CD14-positive monocyte (primary cell): ENCODE data around the gene CDC6. TPM values are rescaled to one million over a fixed set of nuclear protein-coding genes. Genes with fewer than 3 reads are reported as not detected.

Experiments used
- DNase-seq, 3 donors: peaks; one replicate each; pipeline ENCODE4 v3.0.0-alpha.2; 2011 to 2022
- H2AFZ ChIP-seq: 2 replicates; pipeline ENCODE4 v1.6.0; 2012; ENCODE audit warnings: mild to moderate bottlenecking, low read depth, low read length, inconsistent platforms; ENCODE audit not compliant: insufficient read depth, poor library complexity, severe bottlenecking
- H3K27ac ChIP-seq, 2 donors: 1 replicate in 1 of 2; 2 replicates in 1 of 2; pipeline ENCODE4 v1.5.1; 2012 to 2013; ENCODE audit warnings: low read length in 2 of 2, control low read depth in 1 of 2, inconsistent platforms in 1 of 2, low read depth in 1 of 2, mild to moderate bottlenecking in 1 of 2
- H3K27me3 ChIP-seq, 2 donors: one replicate each; pipeline versions ENCODE4 v1.6.0 to v1.6.1; 2011 to 2013; ENCODE audit warnings: low read length in 2 of 2; ENCODE audit not compliant: control insufficient read depth in 2 of 2, insufficient read depth in 2 of 2
- H3K36me3 ChIP-seq, 2 donors: replicated peaks in 1 of 2; 1 replicate in 1 of 2; 2 replicates in 1 of 2; pipeline versions ENCODE4 v1.5.1 to v1.6.1; 2012 to 2013; ENCODE audit warnings: low read length in 2 of 2, control low read depth in 1 of 2, inconsistent platforms in 1 of 2, mild to moderate bottlenecking in 1 of 2; ENCODE audit not compliant: insufficient read depth in 2 of 2, control insufficient read depth in 1 of 2
- H3K4me1 ChIP-seq, 2 donors: 1 replicate in 1 of 2; 2 replicates in 1 of 2; pipeline versions ENCODE4 v1.5.1 to v1.6.1; 2012 to 2013; ENCODE audit warnings: low read length in 2 of 2, control low read depth in 1 of 2, inconsistent platforms in 1 of 2, mild to moderate bottlenecking in 1 of 2, moderate library complexity in 1 of 2; ENCODE audit not compliant: insufficient read depth in 2 of 2, control insufficient read depth in 1 of 2
- H3K4me2 ChIP-seq: replicated peaks from 2 replicates; pipeline ENCODE3; 2012; ENCODE audit warnings: low read length, moderate library complexity, mild to moderate bottlenecking; ENCODE audit not compliant: poor library complexity, severe bottlenecking; ENCODE audit errors: extremely low read depth
- H3K4me3 ChIP-seq, 3 experiments: fragments of 200-600 bp in 1 of 3; sonication (generic) in 1 of 3; replicated peaks in 1 of 3; 1 replicate in 2 of 3; 2 replicates in 1 of 3; pipeline ENCODE4 v1.5.1; 2011 to 2013; ENCODE audit warnings: low read length in 3 of 3, mild to moderate bottlenecking in 3 of 3, control low read depth in 2 of 3, low read depth in 2 of 3, inconsistent platforms in 1 of 3, moderate library complexity in 1 of 3
- H3K79me2 ChIP-seq: 2 replicates; pipeline ENCODE4 v1.6.0; 2012; ENCODE audit warnings: mild to moderate bottlenecking, control low read depth, inconsistent platforms, low read length, moderate library complexity; ENCODE audit not compliant: insufficient read depth
- H3K9ac ChIP-seq: 2 replicates; pipeline ENCODE4 v1.6.0; 2017; ENCODE audit warnings: low read length, mild to moderate bottlenecking; ENCODE audit not compliant: insufficient read depth, poor library complexity, severe bottlenecking
- H3K9me3 ChIP-seq, 2 donors: replicated peaks in 1 of 2; 1 replicate in 1 of 2; 2 replicates in 1 of 2; pipeline versions ENCODE4 v1.5.1 to v1.6.1; 2012 to 2013; ENCODE audit warnings: low read length in 2 of 2, control low read depth in 1 of 2; ENCODE audit not compliant: control insufficient read depth in 1 of 2, insufficient read depth in 1 of 2
- H4K20me1 ChIP-seq: 2 replicates; pipeline ENCODE4 v1.6.0; 2012; ENCODE audit warnings: mild to moderate bottlenecking, low read length, control low read depth, moderate library complexity; ENCODE audit not compliant: insufficient read depth
- H3K27ac Mint-ChIP-seq, 7 donors: one replicate each; pipeline ENCODE4 v1.8.0; 2020; ENCODE audit warnings: mild to moderate bottlenecking in 7 of 7, mixed read lengths in 7 of 7, moderate library complexity in 6 of 7, inconsistent platforms in 2 of 7
- H3K27me3 Mint-ChIP-seq, 3 donors: one replicate each; pipeline ENCODE4 v1.8.0; 2021 to 2022; ENCODE audit warnings: low read depth in 3 of 3, mild to moderate bottlenecking in 3 of 3, mixed read lengths in 3 of 3, moderate library complexity in 3 of 3, inconsistent platforms in 1 of 3
- H3K36me3 Mint-ChIP-seq, 2 donors: one replicate each; pipeline ENCODE4 v1.8.0; 2020; ENCODE audit warnings: mixed read lengths in 2 of 2, inconsistent platforms in 1 of 2, mild to moderate bottlenecking in 1 of 2
- H3K4me1 Mint-ChIP-seq: one replicate; pipeline ENCODE4 v1.8.0; 2020; ENCODE audit warnings: mild to moderate bottlenecking, mixed read lengths
- H3K4me3 Mint-ChIP-seq, 2 donors: one replicate each; pipeline ENCODE4 v1.8.0; 2020; ENCODE audit warnings: mild to moderate bottlenecking in 2 of 2, mixed read lengths in 2 of 2, moderate library complexity in 1 of 2
- H3K9me3 Mint-ChIP-seq, 7 donors: one replicate each; pipeline ENCODE4 v1.8.0; 2020 to 2022; ENCODE audit warnings: mixed read lengths in 7 of 7, mild to moderate bottlenecking in 6 of 7, moderate library complexity in 6 of 7, inconsistent platforms in 2 of 7
- whole genome bisulfite sequencing: methylation state at CpG from one replicate; pipeline ENCODE4 v1.1.5; 2013; ENCODE audit warnings: missing lambda C conversion rate; ENCODE audit not compliant: insufficient coverage; 5-methylcytosine and 5-hydroxymethylcytosine counted together
- intact Hi-C, 2 donors: fragments of 100-400 bp; cut with micrococcal nuclease; formaldehyde crosslinking; loops; one replicate each; pipeline versions ENCODE4 v1.15.0 to v1.15.1; 2023
- polyA plus RNA-seq, 3 donors: library from polyadenylated mRNA; depleted of rRNA in 1 of 3; unstranded in 2 of 3; stranded (reverse) in 1 of 3; fragments of 300-500 nt in 2 of 3; fragments of >200 nt in 1 of 3; fragmentation: Illumina TruSeq in 2 of 3; gene quantifications; 1 replicate in 2 of 3; 2 replicates in 1 of 3; pipeline ENCODE4 v1.2.3, GENCODE V29; 2012 to 2021
- TF ChIP-seq, protein P1 (sequence below): fragments of 200-600 bp; IDR thresholded peaks from one replicate; pipeline ENCODE4 v1.8.0; 2022; ENCODE audit warnings: antibody characterized with exemption, mild to moderate bottlenecking

CDC6 gene
- polyA plus RNA-seq, 3 donors = 0.11 to 0.21 TPM; not detected in 1

DNA sequence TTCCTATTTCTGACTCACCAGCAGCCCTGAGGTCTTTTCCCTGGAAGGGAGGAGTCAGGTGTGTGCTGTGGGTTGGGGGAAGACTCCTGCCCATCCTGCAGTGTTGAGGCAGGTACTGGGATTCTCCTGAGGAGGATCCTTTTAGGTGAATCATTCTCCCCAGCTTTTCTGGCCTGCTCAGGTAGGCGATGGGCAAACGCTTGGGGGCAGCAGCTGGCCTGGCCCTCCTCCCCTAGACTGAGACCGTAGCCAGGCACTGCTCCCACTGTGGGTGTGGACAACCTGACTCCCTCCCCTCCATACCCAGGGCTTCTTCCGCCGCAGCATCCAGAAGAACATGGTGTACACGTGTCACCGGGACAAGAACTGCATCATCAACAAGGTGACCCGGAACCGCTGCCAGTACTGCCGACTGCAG is 61.8 kb downstream of the CDC6 start:
- Histone ChIP-seq H3K4me2 (no peak overlapping the region), H3K36me3 (peaks cover 63 to 77% of the 10 kb centered on the region in 2 donors), H3K4me1 (peaks cover 46 to 73% of the 10 kb centered on the region in 2 donors), H3K4me3 (no peak overlapping the region), H3K9ac (no peak overlapping the region), H2AFZ (no peak overlapping the region), H3K27ac (no peak overlapping the region), H4K20me1 (peaks cover 100% of the 10 kb centered on the region), H3K27me3 (no peaks in the 10 kb centered on the region), H3K79me2 (peaks cover 70% of the 10 kb centered on the region), H3K9me3 (no peaks in the 10 kb centered on the region)
- intact Hi-C loops = no loop called here
- H3K9me3 Mint-ChIP-seq = no peaks in the 10 kb centered on the region
- no peak for DNase-seq
- TF ChIP-seq, protein P1, sequence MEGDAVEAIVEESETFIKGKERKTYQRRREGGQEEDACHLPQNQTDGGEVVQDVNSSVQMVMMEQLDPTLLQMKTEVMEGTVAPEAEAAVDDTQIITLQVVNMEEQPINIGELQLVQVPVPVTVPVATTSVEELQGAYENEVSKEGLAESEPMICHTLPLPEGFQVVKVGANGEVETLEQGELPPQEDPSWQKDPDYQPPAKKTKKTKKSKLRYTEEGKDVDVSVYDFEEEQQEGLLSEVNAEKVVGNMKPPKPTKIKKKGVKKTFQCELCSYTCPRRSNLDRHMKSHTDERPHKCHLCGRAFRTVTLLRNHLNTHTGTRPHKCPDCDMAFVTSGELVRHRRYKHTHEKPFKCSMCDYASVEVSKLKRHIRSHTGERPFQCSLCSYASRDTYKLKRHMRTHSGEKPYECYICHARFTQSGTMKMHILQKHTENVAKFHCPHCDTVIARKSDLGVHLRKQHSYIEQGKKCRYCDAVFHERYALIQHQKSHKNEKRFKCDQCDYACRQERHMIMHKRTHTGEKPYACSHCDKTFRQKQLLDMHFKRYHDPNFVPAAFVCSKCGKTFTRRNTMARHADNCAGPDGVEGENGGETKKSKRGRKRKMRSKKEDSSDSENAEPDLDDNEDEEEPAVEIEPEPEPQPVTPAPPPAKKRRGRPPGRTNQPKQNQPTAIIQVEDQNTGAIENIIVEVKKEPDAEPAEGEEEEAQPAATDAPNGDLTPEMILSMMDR = no peak
- H3K27me3 Mint-ChIP-seq = peaks cover 0 to 6% (median 4%) of the 10 kb centered on the region in 3 donors
- 96% methylated on average over 10 of the region's 10 CpGs for WGBS
- H3K27ac Mint-ChIP-seq = peak overlapping the region in 3 of 7 donors; percentile 31 to 74 (median 57)
- no peak overlapping the region for H3K4me3 Mint-ChIP-seq
- peaks cover 70% of the 10 kb centered on the region for H3K4me1 Mint-ChIP-seq
- H3K36me3 Mint-ChIP-seq = peaks cover 67 to 87% of the 10 kb centered on the region in 2 donors

DNA sequence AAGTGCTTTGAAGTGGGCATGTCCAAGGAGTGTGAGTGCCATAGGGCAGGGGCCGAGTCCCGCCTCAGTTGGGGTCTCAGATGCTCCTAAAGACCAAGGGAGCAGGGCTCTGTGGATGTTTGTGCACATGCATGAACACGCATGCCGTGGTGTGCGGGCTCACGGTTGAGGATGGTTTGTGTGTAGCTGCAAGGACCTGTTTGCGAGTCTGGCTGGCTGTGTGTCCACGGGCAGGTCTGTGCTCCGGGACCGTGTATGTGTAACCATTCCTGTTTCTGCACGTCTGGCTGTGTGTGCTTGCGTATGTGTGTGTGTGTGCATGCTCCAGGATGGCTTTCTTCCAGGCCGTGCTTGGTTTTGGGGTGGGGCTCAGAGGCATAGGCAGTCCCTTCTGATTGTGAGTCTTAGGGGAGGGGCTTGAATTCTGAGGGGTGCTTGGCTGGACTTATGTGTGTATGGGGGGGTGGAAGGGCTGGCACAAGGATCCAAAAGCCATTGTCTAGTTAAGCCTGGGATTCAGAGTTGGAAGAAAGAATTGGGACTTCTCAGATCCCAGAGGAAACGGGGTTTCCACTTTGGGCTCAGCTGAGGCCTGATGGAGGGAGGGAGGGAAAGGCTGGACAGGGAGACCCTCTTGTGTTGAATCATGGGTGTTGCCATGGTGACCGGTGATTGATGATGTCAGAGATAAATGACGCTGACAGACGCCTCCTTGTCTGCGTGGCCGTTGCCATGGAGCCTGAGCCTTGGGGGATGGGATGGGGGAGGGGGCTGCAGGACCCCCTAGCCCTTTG is 62.4 kb downstream of the CDC6 start:
- H3K4me3 Mint-ChIP-seq = no peak overlapping the region
- Histone ChIP-seq H3K27ac (no peak overlapping the region), H3K4me3 (no peak overlapping the region), H3K4me2 (no peak overlapping the region), H3K79me2 (peaks cover 64% of the 10 kb centered on the region), H3K36me3 (peaks cover 69 to 83% of the 10 kb centered on the region in 2 donors), H4K20me1 (peaks cover 100% of the 10 kb centered on the region), H3K4me1 (peaks cover 40 to 71% of the 10 kb centered on the region in 2 donors), H3K9ac (no peak overlapping the region), H2AFZ (no peak overlapping the region), H3K27me3 (no peaks in the 10 kb centered on the region), H3K9me3 (no peaks in the 10 kb centered on the region)
- 95% methylated on average over 18 of the region's 19 CpGs for WGBS
- peak overlapping the region in 6 of 7 donors; percentile 42 to 67 (median 60) for H3K27ac Mint-ChIP-seq
- H3K9me3 Mint-ChIP-seq = no peaks in the 10 kb centered on the region
- TF ChIP-seq, protein P1 = no peak
- H3K36me3 Mint-ChIP-seq = peaks cover 69 to 90% of the 10 kb centered on the region in 2 donors
- DNase-seq = no peak
- intact Hi-C loops = no loop called here
- peaks cover 0 to 4% (median 3%) of the 10 kb centered on the region in 3 donors for H3K27me3 Mint-ChIP-seq
- H3K4me1 Mint-ChIP-seq = peaks cover 68% of the 10 kb centered on the region
